ENCODE results near the gene CLCN7. TPM values are rescaled to one million over a fixed set of nuclear protein-coding genes. Genes with fewer than 3 reads are reported as not detected.

CLCN7 gene
- polyA plus RNA-seq, 1 experiment: 36.4 TPM

DNA sequence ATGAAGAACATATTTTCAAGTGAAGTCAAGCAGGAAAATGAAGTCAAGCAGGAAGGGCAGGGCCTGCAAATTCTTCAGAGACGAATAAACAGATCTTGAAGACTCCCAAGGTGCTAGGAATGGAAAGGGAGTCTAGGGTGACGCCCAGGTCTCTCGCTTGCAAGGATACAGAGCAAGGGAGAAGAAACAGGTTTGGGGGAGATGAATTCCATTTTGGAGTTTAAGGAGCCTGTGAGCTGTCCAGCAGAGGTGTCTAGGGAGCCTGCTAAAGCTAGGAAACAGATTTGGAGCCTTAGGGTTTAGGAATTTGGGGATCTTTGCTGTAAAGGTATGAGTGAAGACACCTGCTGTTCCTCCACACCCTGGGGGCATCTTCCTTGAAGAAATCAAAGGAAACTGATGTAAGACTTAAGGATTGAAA is 58.3 kb downstream of the CLCN7 start:
- no peaks in the 10 kb centered on the region for H3K27me3 ChIP-seq (ENCODE audit: control insufficient read depth, insufficient read depth, low read length)
- POLR2A ChIA-PET: no interaction called here

DNA sequence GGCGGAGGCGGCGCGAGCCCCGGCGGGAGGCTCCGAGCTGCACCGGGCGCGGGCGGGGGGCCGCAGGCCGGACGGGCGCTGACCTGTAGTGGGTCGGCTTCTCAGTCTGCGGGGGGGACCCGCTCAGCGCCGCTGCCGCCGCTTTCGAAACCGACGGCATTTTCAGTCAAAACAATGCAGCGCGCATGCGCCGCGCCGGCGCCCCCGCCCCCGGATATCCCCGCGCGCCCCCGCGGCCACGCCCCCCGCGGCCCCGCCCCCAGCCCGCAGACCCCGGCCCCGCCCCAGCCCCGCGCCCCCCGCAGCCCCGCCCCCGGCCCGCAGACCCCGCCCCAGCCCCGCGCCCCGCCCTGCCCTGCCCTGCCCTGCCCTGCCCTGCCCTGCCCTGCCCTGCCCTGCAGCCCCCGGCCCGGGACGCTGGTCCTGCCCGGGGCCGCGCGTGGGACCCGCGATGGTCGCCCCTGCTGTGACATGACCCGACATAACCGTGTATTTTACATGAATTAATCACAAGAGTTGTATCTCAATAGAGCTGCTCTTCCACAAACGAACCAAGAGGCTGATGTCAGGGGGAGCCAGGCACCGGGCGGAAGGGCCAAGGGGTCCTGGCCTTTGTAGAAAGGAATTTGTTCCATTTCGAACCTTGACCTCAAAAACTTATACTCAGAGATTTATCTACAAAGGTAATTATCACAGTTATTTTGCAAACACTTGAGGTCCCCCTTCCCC is 60.1 kb downstream of the CLCN7 start, which contains the start of gene UNKL:
UNKL (minus strand) TSS at position 173 of the 729 bp plus-strand sequence; CDS start at position 160, 13 bp downstream.
- Histone ChIP-seq H3K36me3 (ENCODE audit: control insufficient read depth, insufficient read depth, low read length) (peaks cover 1% of the 10 kb centered on the region; the same call in 1 of the 2 replicates), H3K27me3 (ENCODE audit: control insufficient read depth, insufficient read depth, low read length) (no peaks in the 10 kb centered on the region), H3K4me3 (ENCODE audit: low read depth, low read length) (peak within 1 kb of the TSS; percentile 99)
- no peak for DNase-seq (ENCODE audit: low read depth)
- ChIA-PET POLR2A (no interaction called here), CTCF (no interaction called here)
- TF ChIP-seq, protein P1, sequence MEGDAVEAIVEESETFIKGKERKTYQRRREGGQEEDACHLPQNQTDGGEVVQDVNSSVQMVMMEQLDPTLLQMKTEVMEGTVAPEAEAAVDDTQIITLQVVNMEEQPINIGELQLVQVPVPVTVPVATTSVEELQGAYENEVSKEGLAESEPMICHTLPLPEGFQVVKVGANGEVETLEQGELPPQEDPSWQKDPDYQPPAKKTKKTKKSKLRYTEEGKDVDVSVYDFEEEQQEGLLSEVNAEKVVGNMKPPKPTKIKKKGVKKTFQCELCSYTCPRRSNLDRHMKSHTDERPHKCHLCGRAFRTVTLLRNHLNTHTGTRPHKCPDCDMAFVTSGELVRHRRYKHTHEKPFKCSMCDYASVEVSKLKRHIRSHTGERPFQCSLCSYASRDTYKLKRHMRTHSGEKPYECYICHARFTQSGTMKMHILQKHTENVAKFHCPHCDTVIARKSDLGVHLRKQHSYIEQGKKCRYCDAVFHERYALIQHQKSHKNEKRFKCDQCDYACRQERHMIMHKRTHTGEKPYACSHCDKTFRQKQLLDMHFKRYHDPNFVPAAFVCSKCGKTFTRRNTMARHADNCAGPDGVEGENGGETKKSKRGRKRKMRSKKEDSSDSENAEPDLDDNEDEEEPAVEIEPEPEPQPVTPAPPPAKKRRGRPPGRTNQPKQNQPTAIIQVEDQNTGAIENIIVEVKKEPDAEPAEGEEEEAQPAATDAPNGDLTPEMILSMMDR (IDR thresholded peaks at IDR 0.05; ENCODE audit: insufficient read depth, low read depth, low read length): no peak

More for the DNA sequence above, 58.3 kb downstream of the CLCN7 start:
- Histone ChIP-seq H3K36me3 (ENCODE audit: control insufficient read depth, insufficient read depth, low read length) (peaks cover 1% of the 10 kb centered on the region; the same call in 1 of the 2 replicates), H3K4me3 (ENCODE audit: low read depth, low read length) (no peak overlapping the region)
- TF ChIP-seq, protein P1 (IDR thresholded peaks at IDR 0.05; ENCODE audit: insufficient read depth, low read depth, low read length): no peak
- CTCF ChIA-PET: interaction anchor here (0.8 kb wide), 1 partner anchor 53 kb away, joined by 3 read pairs; no protein-coding TSS in a partner anchor
- DNase-seq (ENCODE audit: low read depth): no peak

DNA sequence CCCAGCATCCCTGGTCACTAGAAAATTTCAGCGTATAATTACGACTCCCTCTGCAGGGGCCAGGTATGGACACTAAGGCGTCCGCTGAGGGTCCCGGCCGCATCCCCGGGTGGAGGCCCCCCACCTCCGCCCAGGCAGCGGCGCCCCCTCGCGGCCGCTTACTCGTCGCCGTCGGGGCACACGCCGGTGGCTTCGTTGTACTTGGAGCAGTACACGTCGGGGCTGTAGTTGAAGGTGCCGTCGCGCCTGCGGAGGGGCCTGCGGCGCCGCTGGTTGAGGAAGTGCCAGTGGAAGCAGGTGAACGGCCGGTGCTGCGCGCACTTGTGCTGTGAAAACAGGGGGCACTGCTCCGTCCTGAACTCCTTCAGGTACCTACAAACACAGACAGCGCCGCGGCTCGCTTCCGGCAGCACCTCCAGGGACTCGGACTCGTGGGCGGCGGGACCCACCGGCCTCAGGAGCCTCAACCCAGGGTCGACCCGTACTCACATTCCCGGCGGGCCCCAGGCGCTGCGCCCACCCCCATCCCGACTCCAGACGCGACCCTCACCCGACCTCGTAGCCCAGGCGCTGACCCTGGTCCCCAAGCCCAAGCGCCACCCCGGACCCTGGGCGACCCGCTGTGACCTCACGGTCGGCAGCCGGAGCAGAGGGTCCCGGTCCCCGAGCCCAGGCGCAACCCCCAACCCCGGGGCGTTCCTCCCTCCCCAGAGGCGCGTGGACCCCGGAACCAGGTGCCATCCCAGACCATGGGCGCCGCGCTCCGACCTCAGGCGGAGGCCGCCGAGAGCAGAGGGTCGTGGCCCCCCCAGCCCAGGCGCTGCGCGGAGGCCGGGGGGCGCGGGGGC is 60.9 kb downstream of the CLCN7 start:
- POLR2A ChIA-PET: no interaction called here
- Histone ChIP-seq H3K36me3 (ENCODE audit: control insufficient read depth, insufficient read depth, low read length) (peaks cover 1% of the 10 kb centered on the region), H3K27me3 (ENCODE audit: control insufficient read depth, insufficient read depth, low read length) (no peaks in the 10 kb centered on the region), H3K4me3 (ENCODE audit: low read depth, low read length) (peak overlapping the region; percentile 99)
- TF ChIP-seq, protein P1 (IDR thresholded peaks at IDR 0.05; ENCODE audit: insufficient read depth, low read depth, low read length): peak; percentile 60
- DNase-seq (ENCODE audit: low read depth): no peak
- CTCF ChIA-PET: interaction anchor here (0.8 kb wide), 1 partner anchor 110 kb away, joined by 4 read pairs; no protein-coding TSS in a partner anchor

DNA sequence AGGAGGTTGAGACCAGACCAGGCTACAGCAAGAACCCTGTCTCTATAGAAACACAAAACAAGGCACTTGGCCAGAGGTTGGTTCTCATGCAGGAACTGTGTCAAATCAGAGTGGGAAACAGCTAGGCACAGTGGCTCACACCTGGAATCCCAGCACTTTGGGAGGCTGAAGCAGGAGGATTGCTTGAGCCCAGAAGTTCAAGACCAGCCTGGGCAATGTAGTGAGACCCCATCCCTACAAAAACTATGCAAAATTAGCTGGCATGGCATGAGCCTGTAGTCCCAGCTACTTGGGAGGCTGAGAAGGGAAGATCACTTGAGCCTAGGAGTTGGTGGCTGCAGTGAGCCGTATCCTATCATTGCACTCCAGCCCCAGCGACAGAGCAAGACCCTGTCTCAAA is 62.0 kb downstream of the CLCN7 start:
- ChIA-PET POLR2A (interaction anchor here (0.6 kb wide), 1 partner anchor 20 kb away, joined by 3 read pairs; no protein-coding TSS in a partner anchor), CTCF (interaction anchor here (0.8 kb wide), 1 partner anchor 109 kb away, joined by 4 read pairs; no protein-coding TSS in a partner anchor)
- H3K4me3 ChIP-seq (ENCODE audit: low read depth, low read length): no peak overlapping the region
- peaks cover 1% of the 10 kb centered on the region for H3K36me3 ChIP-seq (ENCODE audit: control insufficient read depth, insufficient read depth, low read length)
- TF ChIP-seq, protein P1 (IDR thresholded peaks at IDR 0.05; ENCODE audit: insufficient read depth, low read depth, low read length): no peak
- no peaks in the 10 kb centered on the region for H3K27me3 ChIP-seq (ENCODE audit: control insufficient read depth, insufficient read depth, low read length)
- no peak for DNase-seq (ENCODE audit: low read depth)
